ENCODE results near the gene TMEM234. TPM values are rescaled to one million over a fixed set of nuclear protein-coding genes. Genes with fewer than 3 reads are reported as not detected.

The TMEM234 gene
- total and polyA plus RNA-seq, 2 of the 4 experiments (the other 2 are of a cell fraction) = 10.8 to 22.7 TPM

GRCh38 chr1:32184650-32185049, 37.5 kb downstream of the TMEM234 start:
- peaks cover 47% of the 10 kb centered on the region for H4K20me1 ChIP-seq (ENCODE audit: insufficient read depth, low read length)
- H3K79me1 ChIP-seq (ENCODE audit: low read depth in 1 of 2, low read length in 2 of 2) = peaks cover 28 to 74% of the 10 kb centered on the region in 2 experiments
- no peak overlapping the region for H2AK5ac ChIP-seq (ENCODE audit: low read depth, low read length)
- TF ChIP-seq, protein P1, sequence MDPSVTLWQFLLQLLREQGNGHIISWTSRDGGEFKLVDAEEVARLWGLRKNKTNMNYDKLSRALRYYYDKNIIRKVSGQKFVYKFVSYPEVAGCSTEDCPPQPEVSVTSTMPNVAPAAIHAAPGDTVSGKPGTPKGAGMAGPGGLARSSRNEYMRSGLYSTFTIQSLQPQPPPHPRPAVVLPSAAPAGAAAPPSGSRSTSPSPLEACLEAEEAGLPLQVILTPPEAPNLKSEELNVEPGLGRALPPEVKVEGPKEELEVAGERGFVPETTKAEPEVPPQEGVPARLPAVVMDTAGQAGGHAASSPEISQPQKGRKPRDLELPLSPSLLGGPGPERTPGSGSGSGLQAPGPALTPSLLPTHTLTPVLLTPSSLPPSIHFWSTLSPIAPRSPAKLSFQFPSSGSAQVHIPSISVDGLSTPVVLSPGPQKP (IDR thresholded peaks at IDR 0.05; ENCODE audit: borderline replicate concordance, low read depth, low read length) = no peak
- no peak for TF ChIP-seq CHD1 (IDR thresholded peaks at IDR 0.05; ENCODE audit: low read depth, low read length)
- TF ChIP-seq BHLHE40 (IDR thresholded peaks at IDR 0.05; ENCODE audit: low read depth, low read length) = no peak
- TF ChIP-seq, protein P2, sequence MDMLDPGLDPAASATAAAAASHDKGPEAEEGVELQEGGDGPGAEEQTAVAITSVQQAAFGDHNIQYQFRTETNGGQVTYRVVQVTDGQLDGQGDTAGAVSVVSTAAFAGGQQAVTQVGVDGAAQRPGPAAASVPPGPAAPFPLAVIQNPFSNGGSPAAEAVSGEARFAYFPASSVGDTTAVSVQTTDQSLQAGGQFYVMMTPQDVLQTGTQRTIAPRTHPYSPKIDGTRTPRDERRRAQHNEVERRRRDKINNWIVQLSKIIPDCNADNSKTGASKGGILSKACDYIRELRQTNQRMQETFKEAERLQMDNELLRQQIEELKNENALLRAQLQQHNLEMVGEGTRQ (IDR thresholded peaks at IDR 0.05; ENCODE audit: low read depth, low read length) = no peak
- no peaks in the 10 kb centered on the region for H3K9me3 ChIP-seq (ENCODE audit: control insufficient read depth, insufficient read depth, low read length)
- no peak overlapping the region for H3K56ac ChIP-seq (ENCODE audit: extremely low read depth, insufficient read depth, low read length)
- no peak overlapping the region for H2AFZ ChIP-seq (replicated peaks; ENCODE audit: low read length, poor library complexity)
- H3K9me1 ChIP-seq (ENCODE audit: insufficient read depth, low read length) = peaks cover 10% of the 10 kb centered on the region; the same call in 1 of the 2 replicates
- intact Hi-C loops (cut with micrococcal nuclease) (no loop called here), dilution Hi-C loops (cut with HindIII; ENCODE audit: low sequenced_read_pairs, unreplicated experiment) (no loop called here), in situ Hi-C loops (cut with MboI; ENCODE audit: low sequenced_read_pairs) (no loop called here)
- peaks cover 60% of the 10 kb centered on the region for H3K36me3 ChIP-seq (ENCODE audit: control insufficient read depth, insufficient read depth, low read length)
- H4K91ac ChIP-seq (ENCODE audit: insufficient read depth, low read depth, low read length) = no peak overlapping the region
- no peak overlapping the region for H3K9ac ChIP-seq (ENCODE audit: low read depth, low read length)
- H3K4me1 ChIP-seq (ENCODE audit: control insufficient read depth, insufficient read depth, low read length) = peaks cover 21% of the 10 kb centered on the region
- no peaks in the 10 kb centered on the region for H3K27me3 ChIP-seq (ENCODE audit: control insufficient read depth, insufficient read depth, low read length)
- H3K4ac ChIP-seq (ENCODE audit: low read depth, low read length) = no peak overlapping the region
- ATAC-seq (ENCODE audit: low read depth) (no peak), DNase-seq (no peak)
- H2BK20ac ChIP-seq (ENCODE audit: low read depth, low read length) = no peak overlapping the region
- POLR2A ChIA-PET (ENCODE audit: unreplicated experiment) = no interaction called here
- BruUV-seq (replicated peaks) = no TSS peak
- no peak overlapping the region for H3K18ac ChIP-seq (ENCODE audit: low read depth, low read length)
- peak overlapping the region; percentile 62; the same call in 1 of the 2 replicates for H3K4me2 ChIP-seq (ENCODE audit: low read depth, low read length)
- H3K27ac ChIP-seq (ENCODE audit: insufficient read depth, low read length) = no peak overlapping the region
- H4K8ac ChIP-seq (ENCODE audit: low read depth in 2 of 2, low read length in 2 of 2) = no peak overlapping the region
- no peak overlapping the region for H2BK120ac ChIP-seq (ENCODE audit: low read depth, low read length)
- no peak overlapping the region for H3K4me3 ChIP-seq (ENCODE audit: insufficient read depth, low read depth, low read length)
- H4K5ac ChIP-seq (ENCODE audit: low read depth, low read length) = no peak overlapping the region
- no peak overlapping the region for H2BK5ac ChIP-seq (ENCODE audit: low read depth, low read length, poor library complexity, severe bottlenecking)
- H3K14ac ChIP-seq (replicated peaks; ENCODE audit: low read depth, low read length) = no peak overlapping the region
- no peak overlapping the region for H3K23ac ChIP-seq (ENCODE audit: low read depth, low read length)
- CTCF ChIA-PET = no interaction called here
- no peak overlapping the region for H2BK15ac ChIP-seq (ENCODE audit: low read depth, low read length)
- no peak overlapping the region for H2AK9ac ChIP-seq (replicated peaks; ENCODE audit: low read depth, low read length, poor library complexity)
